ENCODE results near the gene DHX29.

DNA sequence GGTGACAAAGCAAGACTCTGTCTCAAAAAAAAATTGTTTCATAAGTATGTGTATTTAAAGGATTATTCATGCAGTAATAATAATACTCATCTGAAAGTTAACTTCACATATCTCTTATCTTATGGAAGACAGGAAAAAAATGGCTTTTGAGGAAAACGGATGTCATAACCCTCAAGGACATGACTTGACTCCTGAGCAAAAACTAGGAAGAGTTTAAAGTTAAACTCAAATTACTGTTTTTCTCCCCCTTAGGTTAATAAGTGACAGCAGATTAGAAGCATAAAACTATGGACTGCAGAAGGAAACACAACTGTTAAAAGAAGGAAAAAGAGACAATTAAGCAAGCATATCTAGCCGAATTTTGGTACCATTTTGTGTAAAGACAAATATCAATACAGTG, 16.5 kb downstream of the DHX29 start:
- TF ChIP-seq, protein P1, sequence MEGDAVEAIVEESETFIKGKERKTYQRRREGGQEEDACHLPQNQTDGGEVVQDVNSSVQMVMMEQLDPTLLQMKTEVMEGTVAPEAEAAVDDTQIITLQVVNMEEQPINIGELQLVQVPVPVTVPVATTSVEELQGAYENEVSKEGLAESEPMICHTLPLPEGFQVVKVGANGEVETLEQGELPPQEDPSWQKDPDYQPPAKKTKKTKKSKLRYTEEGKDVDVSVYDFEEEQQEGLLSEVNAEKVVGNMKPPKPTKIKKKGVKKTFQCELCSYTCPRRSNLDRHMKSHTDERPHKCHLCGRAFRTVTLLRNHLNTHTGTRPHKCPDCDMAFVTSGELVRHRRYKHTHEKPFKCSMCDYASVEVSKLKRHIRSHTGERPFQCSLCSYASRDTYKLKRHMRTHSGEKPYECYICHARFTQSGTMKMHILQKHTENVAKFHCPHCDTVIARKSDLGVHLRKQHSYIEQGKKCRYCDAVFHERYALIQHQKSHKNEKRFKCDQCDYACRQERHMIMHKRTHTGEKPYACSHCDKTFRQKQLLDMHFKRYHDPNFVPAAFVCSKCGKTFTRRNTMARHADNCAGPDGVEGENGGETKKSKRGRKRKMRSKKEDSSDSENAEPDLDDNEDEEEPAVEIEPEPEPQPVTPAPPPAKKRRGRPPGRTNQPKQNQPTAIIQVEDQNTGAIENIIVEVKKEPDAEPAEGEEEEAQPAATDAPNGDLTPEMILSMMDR (IDR thresholded peaks at IDR 0.05; ENCODE audit: low read depth, low read length): no peak
- TF ChIP-seq POLR2A (IDR thresholded peaks at IDR 0.05; ENCODE audit: extremely low read depth, insufficient read length) (no peak), MYC (IDR thresholded peaks at IDR 0.05; ENCODE audit: low read depth, low read length) (no peak)
